ENCODE results near the gene AOPEP.
"Not testable (repeated sequence)": the region's sequence is repeated elsewhere in the genome, so short reads cannot be mapped to it uniquely, and the experiment has no call there.

Gene AOPEP

DNA sequence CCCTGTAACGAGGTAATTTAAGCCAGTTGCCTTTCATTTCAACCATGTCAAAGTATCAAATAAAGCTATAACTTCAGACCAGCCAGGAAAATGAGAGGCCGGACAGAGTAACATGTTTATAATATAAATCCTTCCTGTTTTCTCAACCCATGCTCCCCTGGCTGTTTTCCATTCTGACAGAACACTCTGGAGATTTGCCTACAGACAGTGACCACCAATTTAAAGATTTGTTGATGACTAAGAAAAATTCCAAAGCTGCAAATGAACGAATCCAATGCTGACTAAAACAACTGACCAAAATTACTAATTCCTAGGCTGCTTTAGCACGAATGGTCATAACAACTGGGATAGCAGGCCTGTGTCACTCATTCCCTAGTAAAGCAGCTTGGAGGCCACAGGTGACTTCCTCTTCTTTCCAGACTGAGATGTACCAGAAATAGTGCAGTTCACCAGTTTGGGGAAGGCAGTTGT lies 141.4 kb downstream of the AOPEP start:
- peak; percentile 69 for DNase-seq (ENCODE audit: low read depth, low spot score)

DNA sequence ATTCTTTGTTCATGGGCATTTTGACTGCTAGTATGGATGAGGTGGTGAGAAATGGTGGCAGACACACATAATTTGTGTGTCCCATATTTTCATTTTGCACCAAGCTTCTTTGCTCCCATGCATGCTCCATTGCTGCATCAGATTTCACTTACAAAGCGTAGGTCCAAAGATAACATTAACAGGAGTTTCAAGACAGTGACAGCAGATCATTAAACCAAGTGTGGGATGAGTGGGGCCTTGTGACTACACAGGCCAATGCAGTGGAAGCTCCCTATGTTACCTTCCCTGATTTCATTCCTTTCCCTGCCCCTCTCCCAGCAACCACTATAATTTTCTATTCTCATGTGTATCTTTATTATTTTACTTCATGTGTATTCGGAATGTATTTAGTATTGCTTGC lies 142.0 kb downstream of the AOPEP start:
- no peak for DNase-seq (ENCODE audit: low read depth, low spot score)

DNA sequence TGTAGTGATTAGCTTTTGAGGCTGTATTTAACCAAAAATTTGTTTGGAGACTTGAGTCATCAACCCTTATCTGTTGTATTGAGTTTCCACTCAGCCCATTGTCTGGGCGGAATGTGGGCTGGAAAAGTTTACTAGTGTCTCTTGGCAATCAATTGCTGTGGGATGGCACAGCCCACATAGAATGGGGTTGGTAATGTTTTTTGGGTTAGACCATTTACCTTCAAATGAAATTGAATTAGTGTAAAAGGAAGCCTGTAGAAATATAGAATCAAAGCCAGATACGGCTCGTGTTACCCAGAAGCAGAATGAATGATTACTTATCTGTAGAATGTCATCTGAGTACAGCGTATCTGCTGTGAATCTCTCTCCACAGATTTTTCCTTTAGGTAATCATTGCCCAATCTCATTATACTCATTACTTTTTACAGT lies 142.9 kb downstream of the AOPEP start:
- DNase-seq (ENCODE audit: low read depth, low spot score) = no peak

DNA sequence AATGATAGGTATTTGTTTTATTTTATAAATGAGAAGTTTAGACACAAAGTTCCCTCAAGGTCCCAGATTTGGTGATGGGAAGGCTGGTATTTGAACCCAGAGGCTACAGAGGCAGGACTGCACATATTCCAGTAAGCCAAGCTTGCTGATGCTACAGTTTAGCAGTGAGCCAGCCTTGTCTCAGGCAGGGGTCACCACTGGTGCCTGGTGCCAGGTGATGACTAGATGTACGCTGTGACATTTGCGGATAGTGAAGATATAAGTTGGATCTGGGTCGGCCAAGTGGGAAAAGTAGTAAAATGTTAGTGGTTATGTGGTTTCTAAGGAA lies 143.9 kb downstream of the AOPEP start:
- DNase-seq (ENCODE audit: low read depth, low spot score) = no peak

DNA sequence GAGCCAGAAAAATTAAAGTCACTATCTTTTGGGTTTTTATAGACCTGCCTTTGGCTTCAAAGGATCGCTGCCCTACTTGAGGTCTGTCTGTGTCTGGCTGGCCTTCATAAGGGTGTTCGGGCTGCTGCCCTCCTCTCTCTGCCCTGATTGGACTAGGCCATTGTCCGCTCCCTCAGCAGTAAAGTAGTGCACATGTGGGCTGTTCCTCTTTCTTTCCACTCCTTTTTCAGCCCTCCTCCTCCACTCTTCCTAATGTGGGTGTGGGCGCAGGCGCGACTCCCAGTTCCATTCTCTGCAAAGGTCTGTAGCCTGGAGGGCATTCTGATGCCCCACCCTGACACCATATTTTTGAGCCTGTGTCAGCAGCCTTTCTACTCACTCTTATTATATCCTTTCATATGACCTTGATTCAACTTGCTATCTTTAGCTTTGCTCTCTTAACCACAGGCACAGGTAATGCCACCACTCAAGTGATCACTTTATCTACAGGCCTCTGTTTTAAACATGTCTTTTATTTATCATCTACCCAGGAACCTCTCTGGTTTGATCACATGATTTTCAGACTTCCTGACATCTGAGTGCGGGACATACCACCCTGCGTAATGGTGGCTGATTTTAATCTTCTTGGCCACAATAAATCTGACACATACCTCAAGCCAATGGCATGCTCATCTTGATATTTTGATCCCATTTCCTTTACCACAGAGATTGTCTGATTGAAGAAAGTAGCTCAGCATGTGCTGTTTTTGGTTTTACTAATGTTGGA lies 144.5 kb downstream of the AOPEP start:
- DNase-seq (ENCODE audit: low read depth, low spot score) = no peak

DNA sequence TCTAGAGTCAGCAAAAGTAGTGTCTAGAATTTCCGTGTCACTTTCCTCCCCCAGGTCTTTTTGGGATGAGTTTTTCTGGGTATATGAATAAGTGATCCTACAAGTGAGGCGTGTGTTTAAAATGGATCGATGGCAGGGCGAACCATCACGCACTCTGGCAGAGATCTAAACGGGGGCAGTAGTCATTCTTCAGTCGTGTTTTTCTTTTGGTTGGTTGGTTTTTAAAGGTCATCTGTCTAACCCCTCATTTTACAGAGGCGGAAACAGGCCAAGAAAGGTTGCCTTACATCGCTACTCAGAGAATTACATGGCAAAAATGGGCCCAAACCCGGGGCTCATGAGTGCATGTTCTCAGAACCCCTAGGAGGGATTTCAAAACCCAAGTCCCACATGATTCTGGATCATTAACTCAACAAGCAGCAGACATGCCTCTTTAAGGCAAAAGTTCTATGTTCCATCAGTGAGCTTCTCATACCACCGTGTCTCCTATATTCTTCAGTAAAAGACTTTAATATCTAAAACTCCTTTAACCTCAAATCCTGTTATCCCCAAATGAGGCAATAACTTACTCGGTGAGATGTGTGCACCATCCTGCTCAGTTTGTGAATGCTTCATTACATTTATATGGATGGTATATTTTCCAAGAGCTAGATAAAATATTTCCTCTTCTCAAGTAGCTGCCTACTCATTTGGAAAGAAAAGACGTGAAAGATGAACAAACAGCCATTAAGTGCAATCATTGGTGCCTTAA lies 145.8 kb downstream of the AOPEP start:
- DNase-seq (ENCODE audit: low read depth, low spot score) = no peak

DNA sequence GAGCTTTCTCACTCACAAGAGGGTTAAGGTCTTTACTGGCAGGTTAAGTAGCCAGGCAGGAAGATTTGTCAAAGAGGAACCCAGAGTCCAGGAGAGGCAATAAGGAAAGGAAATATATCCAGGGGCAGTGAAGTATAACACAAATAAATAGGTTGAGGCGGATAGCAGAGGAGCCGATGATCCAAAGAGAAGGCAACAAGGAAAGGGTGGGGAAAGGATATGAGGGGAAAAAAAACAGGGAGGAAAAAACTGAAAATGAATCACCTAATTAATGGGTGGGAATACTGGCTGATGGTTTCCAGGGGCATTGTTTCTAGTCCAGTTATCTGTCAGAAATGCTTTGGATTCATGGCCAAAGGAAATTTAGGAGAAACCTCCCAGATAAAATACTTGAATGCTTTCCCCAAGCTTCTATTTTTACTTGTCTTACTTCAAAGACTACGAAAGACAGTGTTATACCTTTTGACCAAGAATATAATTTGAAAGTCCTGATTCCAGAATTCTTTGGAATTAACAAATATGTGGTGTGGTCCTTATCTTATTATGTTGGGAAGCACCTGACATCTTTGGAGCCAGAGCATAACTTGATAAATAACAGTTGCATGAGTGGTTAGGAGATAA lies 146.5 kb downstream of the AOPEP start:
- DNase-seq (ENCODE audit: low read depth, low spot score) = no peak

DNA sequence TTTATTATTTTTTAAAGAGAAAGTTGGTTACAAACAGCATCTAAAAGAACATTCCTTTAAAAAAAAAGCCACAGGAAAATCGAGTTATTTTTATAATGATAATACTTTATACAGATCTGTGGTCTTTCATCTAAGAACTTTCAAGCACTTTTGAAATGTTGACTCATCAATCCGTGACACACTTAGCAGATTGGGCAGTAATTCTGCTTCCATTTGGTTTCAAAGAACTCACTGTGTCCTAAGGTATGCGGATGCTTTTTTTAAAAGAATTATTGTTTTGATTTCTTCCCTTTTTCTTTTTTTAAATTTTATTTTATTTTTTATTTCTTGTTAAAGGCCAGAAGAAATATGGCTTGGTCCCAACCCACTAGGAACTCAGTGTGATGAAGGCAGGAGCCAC lies 147.8 kb downstream of the AOPEP start:
- DNase-seq (ENCODE audit: low read depth, low spot score) = no peak

DNA sequence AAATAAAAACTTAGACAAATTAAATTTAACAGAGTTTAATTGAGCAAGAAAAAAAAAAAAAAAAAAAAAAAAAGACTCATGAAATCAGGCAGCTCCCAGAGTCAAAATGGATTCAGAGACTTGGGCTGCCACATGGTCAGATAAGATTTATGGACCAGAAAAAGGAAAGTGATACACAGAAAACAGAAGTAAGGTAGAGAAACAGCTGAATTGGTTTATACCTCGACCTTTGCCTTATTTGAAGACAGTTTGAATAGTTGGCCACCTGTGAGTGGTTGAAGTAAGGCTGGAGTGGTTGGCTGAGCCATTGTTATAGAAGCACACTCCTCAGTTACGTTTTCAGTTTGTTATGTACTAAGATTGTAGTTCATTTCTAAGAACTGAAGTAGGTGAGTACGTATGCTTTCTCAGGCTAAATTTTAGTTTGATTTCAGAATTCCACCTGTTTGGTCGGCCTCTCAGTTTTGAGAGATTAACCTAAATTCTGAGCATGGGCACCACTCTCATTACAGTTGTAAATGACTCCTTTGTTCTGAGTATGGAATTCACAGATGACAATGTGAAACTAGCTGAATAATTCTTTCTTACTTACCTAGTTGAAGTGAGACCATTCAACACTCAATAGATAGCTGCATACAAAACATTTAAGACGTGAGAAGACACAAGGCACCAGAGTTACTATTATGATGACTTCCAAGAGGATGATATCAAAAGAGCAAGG lies 149.0 kb downstream of the AOPEP start:
- no peak for DNase-seq (ENCODE audit: low read depth, low spot score)

DNA sequence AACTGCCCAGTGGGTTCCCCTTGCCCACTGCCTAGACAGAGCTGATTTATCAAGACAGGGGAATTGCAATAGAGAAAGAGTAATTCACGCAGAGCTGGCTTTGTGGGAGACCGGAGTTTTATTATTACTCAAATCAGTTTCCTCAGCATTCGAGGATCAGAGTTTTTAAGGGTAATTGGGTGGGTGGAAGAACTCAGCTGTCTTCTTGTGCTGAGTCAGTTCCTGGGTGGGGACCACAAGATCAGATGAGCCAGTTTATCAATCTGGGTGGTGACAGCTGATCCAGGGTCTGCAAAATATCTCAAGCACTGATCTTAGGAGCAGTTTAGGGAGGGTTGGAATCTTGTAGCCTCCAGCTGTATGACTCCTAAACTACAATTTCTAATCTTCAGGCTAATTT lies 152.3 kb downstream of the AOPEP start:
- DNase-seq (ENCODE audit: low read depth, low spot score) = not testable (repeated sequence)

DNA sequence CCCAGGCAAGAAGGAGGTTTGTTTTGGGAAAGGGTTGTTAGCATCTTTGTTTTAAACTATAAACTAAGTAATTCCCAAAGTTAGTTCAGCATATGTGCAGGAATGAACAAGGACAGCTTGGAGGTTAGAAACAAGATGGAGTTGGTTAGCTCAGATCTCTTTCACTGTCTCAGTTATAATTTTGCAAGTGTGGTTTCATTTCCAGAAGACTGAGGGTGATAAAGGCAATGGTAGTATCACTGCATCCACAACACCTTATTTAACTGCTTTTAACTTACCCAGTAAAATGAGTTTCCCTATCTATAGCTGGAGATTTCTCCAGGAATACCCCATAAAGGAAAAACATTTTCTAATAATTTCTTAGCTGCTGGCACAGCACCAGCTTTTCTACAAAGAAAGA lies 152.7 kb downstream of the AOPEP start:
- DNase-seq (ENCODE audit: low read depth, low spot score) = no peak

DNA sequence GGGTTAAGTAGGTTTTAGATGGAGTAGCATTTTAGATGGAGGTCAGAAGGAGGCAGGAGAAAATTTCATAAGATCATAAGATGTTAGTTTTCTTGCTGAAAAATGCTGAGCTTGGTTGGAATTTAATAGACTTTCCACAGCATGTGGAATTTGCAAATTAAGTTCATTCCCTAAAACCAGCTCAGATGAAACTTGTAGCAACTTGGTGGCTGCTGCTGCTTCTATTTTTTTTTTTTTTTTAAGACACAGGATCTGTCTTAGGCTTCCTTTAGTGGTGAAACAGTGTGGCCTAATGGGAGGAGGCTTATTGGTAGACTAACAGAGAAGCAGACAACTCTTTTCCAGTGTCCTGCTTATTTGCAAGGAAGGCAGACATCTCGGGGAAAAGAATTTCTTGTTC lies 154.5 kb downstream of the AOPEP start:
- DNase-seq (ENCODE audit: low read depth, low spot score) = no peak

DNA sequence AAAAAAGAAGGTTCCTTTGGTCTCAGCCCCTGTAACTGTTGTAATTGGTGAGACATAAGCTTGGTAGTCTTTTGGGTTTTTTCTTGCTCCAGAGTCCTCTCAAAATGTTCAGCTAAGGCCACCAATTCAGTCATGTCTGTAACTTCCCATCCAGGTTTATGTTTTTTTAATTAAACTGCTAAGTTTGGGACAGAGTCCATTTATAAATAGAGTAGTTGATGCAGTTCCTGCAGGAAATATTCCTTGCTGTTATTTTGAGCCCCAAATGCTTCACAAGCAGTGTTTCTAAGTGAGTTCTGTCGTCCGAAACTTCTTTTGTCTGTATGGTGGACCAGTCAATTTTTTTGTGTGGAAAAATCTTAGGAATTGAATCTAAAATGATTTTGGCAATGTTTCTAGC lies 155.0 kb downstream of the AOPEP start:
- DNase-seq (ENCODE audit: low read depth, low spot score) = no peak

DNA sequence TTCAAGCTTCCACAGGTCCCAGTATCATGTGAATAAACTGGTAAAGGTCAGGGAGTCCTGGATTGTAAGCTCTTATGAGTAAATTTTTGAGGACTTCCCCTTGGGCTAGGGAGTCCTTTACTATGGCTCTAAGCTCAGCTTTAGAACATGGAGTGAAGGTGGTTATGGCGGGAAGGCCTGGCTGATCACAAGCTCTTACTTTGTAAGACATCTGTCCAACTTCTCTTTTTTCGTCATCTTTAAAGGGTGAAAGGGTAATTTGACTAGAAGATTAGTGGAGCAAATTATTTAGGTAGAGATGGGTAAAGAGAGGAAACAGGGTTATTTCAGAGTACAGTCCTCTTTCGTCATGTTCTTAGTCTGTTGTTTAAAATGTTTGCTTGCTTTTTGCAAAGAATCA lies 155.4 kb downstream of the AOPEP start:
- DNase-seq (ENCODE audit: low read depth, low spot score) = no peak

DNA sequence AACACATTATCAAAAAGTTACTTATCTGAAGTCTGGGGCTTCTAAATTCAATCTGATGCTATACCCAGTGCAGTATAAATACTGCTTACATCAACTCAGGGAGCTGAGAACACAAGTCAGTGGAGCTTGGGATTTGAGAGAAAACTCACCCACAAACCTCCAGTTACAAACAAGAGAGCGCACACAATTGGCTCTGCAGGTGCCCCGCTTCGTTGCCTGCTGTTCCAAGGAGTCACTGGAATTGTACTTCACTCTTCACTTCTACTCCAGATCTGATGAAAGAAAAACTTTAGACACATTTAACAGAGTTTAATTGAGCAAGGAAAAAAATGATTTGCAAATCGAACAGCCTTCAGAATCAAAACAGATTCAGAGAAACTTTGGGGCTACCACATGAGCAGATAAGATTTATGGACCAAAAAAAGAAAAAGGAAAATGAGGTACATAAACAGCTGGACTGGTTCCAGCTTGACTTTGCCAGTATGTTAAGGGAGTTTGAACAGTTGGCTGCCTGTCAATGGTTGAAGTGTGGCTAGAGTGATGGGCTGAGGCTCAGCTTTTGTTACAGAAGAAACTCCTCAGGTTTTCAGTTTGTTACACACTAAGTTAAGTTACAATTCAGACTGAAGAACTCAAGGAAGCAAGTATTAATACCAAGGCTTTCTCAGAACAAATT lies 156.6 kb downstream of the AOPEP start:
- DNase-seq (ENCODE audit: low read depth, low spot score) = no peak

DNA sequence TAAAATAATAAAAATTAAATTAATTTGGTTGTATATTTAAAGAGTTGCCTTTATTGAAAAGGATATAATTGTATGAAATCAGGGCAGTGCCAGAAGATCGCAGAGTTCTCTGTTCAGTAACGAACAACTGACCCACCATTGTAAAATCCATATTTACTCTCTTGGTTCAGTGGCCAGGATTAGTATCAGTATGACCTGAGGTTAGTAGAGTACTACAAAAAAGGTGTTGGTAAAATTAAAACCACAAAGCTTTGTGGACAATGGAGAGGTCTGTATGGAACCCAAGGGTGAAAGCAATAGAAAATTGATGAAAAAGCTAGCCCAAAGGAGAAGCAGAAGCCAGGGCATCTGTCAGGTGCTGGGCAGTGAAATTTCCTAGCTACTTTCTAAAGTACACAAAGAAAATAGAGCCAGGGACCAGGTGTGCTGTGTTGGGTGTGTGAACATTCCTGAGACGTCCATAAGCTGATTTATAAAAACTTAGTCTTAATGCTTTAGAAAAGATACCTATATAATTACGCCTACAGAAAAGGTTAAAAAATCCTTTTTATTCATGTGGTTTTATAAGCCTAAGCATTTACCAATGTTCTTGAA lies 159.5 kb downstream of the AOPEP start:
- no peak for DNase-seq (ENCODE audit: low read depth, low spot score)

DNA sequence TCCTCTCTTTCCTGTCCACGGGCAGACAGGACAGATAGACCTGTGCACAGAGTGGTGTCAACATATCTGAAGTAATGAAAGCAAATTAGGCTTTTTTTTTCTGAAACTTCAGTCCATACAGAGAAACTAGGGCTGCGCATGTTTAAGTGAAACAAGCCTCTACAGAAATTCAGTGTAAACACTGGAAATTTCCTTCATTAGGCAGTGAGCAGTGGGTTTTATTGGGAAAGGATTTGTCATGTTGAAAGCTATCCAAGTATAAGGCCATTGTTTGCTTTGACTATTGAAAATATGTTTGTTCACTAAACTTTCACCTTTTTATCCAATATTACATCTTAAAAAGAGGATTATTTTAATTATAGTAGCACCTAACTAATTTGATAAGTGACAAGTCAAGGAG lies 161.2 kb downstream of the AOPEP start:
- DNase-seq (ENCODE audit: low read depth, low spot score) = no peak

DNA sequence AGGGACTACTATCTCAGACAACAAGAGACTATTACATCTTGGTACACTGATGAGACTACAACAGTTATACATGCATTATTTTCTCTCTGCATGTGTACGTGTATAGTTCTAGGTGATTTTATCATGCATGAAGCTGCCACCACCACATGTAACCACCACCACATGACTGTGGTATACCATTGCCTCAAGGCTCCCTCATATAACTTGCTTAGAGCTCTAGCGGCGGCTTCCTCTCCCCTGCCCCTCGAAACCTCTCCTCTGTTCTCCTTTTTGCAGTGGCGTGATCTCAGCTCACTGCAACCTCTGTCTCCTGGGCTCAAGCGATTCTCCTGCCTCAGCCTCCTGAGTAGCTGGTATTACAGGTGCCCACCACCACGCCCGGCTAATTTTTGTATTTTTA lies 162.3 kb downstream of the AOPEP start:
- no peak for DNase-seq (ENCODE audit: low read depth, low spot score)

DNA sequence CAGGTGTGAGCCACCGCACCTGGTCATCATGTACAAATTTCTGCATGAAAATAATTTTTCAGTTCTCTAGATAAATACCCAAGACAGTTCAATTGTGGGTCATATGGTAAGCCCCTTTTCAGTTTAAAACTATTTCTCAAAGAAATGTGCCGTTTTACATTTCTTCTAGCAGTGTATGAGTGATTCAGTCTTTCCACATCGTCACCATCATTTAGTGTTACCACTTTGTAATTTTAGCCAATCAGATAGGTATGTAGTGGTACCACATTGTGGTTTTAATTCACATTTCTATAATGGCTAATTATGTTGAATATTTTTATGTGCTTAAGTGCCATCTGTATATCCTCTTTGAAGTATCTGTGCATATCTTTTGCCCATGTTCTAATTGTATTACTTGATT lies 163.1 kb downstream of the AOPEP start:
- DNase-seq (ENCODE audit: low read depth, low spot score) = no peak

DNA sequence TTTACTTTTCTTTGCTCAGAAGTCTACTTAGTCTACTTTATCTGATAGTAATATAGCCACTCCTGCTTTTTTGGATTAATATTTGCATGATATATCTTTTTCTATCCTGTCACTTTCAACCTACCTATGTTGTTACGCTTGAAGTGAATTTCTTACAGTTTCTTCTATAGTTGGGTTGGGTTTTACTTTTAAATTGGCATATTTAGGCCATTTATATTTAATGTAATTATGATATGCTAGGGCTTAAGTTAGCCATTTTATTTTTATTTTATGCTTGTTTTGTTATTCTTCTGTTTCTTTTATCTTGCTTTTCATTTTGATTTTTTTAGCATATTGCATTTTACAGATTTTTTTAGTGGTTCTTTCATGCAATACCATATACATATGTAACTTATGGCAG lies 164.7 kb downstream of the AOPEP start:
- DNase-seq (ENCODE audit: low read depth, low spot score) = no peak

DNA sequence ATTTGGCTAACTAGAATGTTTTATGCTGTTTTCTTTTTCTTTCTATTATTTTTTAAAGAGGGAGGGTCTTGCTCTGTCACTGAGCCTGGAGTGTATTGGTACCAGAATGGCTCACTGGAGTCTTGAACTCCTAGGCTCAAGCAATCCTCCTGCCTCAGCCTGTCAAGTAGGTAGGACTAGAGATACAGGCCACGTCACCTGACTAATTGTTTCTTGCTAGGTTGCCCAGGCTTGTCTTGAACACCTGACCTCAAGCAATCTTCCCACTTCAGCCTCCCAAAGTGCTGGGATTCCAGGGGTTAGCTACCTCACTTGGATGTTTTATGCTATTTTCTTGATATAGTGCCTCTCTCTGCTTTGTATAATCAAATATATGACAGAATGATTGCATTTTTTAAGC lies 166.2 kb downstream of the AOPEP start:
- no peak for DNase-seq (ENCODE audit: low read depth, low spot score)

Measured in smooth muscle cell of the brain vasculature (primary cell).